ENCODE results near the gene RFTN1. TPM values are rescaled to one million over a fixed set of nuclear protein-coding genes. Genes with fewer than 3 reads are reported as not detected.

RFTN1 gene
- total RNA-seq, 4 donors from 2014 or later = 10.3 to 26.9 (median 22.3) TPM

- WGBS = 93% methylated on average over 4 of the region's 4 CpGs
- no peak for DNase-seq (ENCODE audit: low spot score in 2 of 2)
- peaks cover 5% of the 10 kb centered on the region for H3K4me1 ChIP-seq
- H3K27ac ChIP-seq = no peak overlapping the region
- H3K4me3 ChIP-seq = no peak overlapping the region
- peaks cover 6% of the 10 kb centered on the region for H3K36me3 ChIP-seq
- TF ChIP-seq POLR2AphosphoS5 (IDR thresholded peaks at IDR 0.05) = no peak
- no peak for TF ChIP-seq POLR2A (IDR thresholded peaks at IDR 0.05)
- TF ChIP-seq EP300 (IDR thresholded peaks at IDR 0.05) = no peak
- no peak for TF ChIP-seq CTCF (IDR thresholded peaks at IDR 0.05)
- H3K27me3 ChIP-seq = no peaks in the 10 kb centered on the region
- H3K9me3 ChIP-seq = no peaks in the 10 kb centered on the region
Observed at GRCh38 chr3:16364323-16364722, 149.2 kb downstream of the RFTN1 start.

- H3K36me3 ChIP-seq = peaks cover 6% of the 10 kb centered on the region
- no peak for TF ChIP-seq CTCF (IDR thresholded peaks at IDR 0.05)
- TF ChIP-seq EP300 (IDR thresholded peaks at IDR 0.05) = no peak
- TF ChIP-seq POLR2A (IDR thresholded peaks at IDR 0.05) = no peak
- TF ChIP-seq POLR2AphosphoS5 (IDR thresholded peaks at IDR 0.05) = no peak
- no peak for DNase-seq (ENCODE audit: low spot score in 2 of 2)
- no peaks in the 10 kb centered on the region for H3K9me3 ChIP-seq
- no peaks in the 10 kb centered on the region for H3K27me3 ChIP-seq
- no peaks in the 10 kb centered on the region for H3K4me1 ChIP-seq
- 98% methylated on average over 7 of the region's 7 CpGs for WGBS
- no peak overlapping the region for H3K4me3 ChIP-seq
- H3K27ac ChIP-seq = no peak overlapping the region
Observed at GRCh38 chr3:16363636-16364035, 149.9 kb downstream of the RFTN1 start.

- H3K36me3 ChIP-seq = peaks cover 6% of the 10 kb centered on the region
- no peak for DNase-seq (ENCODE audit: low spot score in 2 of 2)
- 92% methylated on average over 4 of the region's 4 CpGs for WGBS
- no peaks in the 10 kb centered on the region for H3K27me3 ChIP-seq
- H3K9me3 ChIP-seq = no peaks in the 10 kb centered on the region
- TF ChIP-seq EP300 (IDR thresholded peaks at IDR 0.05) = no peak
- no peak for TF ChIP-seq CTCF (IDR thresholded peaks at IDR 0.05)
- TF ChIP-seq POLR2AphosphoS5 (IDR thresholded peaks at IDR 0.05) = no peak
- TF ChIP-seq POLR2A (IDR thresholded peaks at IDR 0.05) = no peak
- H3K4me1 ChIP-seq = no peaks in the 10 kb centered on the region
- no peak overlapping the region for H3K27ac ChIP-seq
- no peak overlapping the region for H3K4me3 ChIP-seq
Observed at GRCh38 chr3:16362770-16363169, 150.7 kb downstream of the RFTN1 start.

- H3K4me3 ChIP-seq = no peak overlapping the region
- H3K36me3 ChIP-seq = peaks cover 15% of the 10 kb centered on the region
- no peaks in the 10 kb centered on the region for H3K27me3 ChIP-seq
- no peak overlapping the region for H3K27ac ChIP-seq
- no peak for TF ChIP-seq POLR2A (IDR thresholded peaks at IDR 0.05)
- TF ChIP-seq EP300 (IDR thresholded peaks at IDR 0.05) = no peak
- TF ChIP-seq CTCF (IDR thresholded peaks at IDR 0.05) = no peak
- TF ChIP-seq POLR2AphosphoS5 (IDR thresholded peaks at IDR 0.05) = no peak
- no peaks in the 10 kb centered on the region for H3K4me1 ChIP-seq
- DNase-seq (ENCODE audit: low spot score in 2 of 2) = no peak
- no peaks in the 10 kb centered on the region for H3K9me3 ChIP-seq
Observed at GRCh38 chr3:16361087-16361486, 152.4 kb downstream of the RFTN1 start.

GRCh38 chr3:16359331-16359730, 154.2 kb downstream of the RFTN1 start:
- 77% methylated on average over 4 of the region's 4 CpGs for WGBS
- Histone ChIP-seq H3K27ac (no peak overlapping the region), H3K4me1 (no peaks in the 10 kb centered on the region), H3K27me3 (no peaks in the 10 kb centered on the region), H3K9me3 (no peaks in the 10 kb centered on the region), H3K36me3 (peaks cover 15% of the 10 kb centered on the region), H3K4me3 (no peak overlapping the region)
- TF ChIP-seq EP300 (IDR thresholded peaks at IDR 0.05) (no peak), POLR2A (IDR thresholded peaks at IDR 0.05) (no peak), POLR2AphosphoS5 (IDR thresholded peaks at IDR 0.05) (no peak), CTCF (IDR thresholded peaks at IDR 0.05) (no peak)
- no peak for DNase-seq (ENCODE audit: low spot score in 2 of 2)

Data from suprapubic skin (tissue), 4 donors.